Measurements from ENCODE around the gene CYP11A1.

The CYP11A1 gene

GRCh38 chr15:74352393-74352910 lies 15.0 kb downstream of the CYP11A1 start:
- in situ Hi-C loops (cut with HindIII; ENCODE audit: low sequenced_read_pairs) = no loop called here
- TF ChIP-seq CTCF (IDR thresholded peaks at IDR 0.05; ENCODE audit: low read depth, low read length) = no peak
- DNase-seq (ENCODE audit: low read depth, low spot score) = no peak
- no peak overlapping the region for H3K4me3 ChIP-seq (ENCODE audit: low read depth, low read length)

GRCh38 chr15:74351670-74352069 lies 15.8 kb downstream of the CYP11A1 start:
- no peak for DNase-seq (ENCODE audit: low read depth, low spot score)
- no peak for TF ChIP-seq CTCF (IDR thresholded peaks at IDR 0.05; ENCODE audit: low read depth, low read length)
- in situ Hi-C loops (cut with HindIII; ENCODE audit: low sequenced_read_pairs) = no loop called here
- no peak overlapping the region for H3K4me3 ChIP-seq (ENCODE audit: low read depth, low read length)

- no peak for TF ChIP-seq CTCF (IDR thresholded peaks at IDR 0.05; ENCODE audit: low read depth, low read length)
- no peak for DNase-seq (ENCODE audit: low read depth, low spot score)
- H3K4me3 ChIP-seq (ENCODE audit: low read depth, low read length) = no peak overlapping the region
- in situ Hi-C loops (cut with HindIII; ENCODE audit: low sequenced_read_pairs) = no loop called here
Observed at GRCh38 chr15:74350295-74351275, 16.9 kb downstream of the CYP11A1 start.

GRCh38 chr15:74349241-74349778 lies 18.1 kb downstream of the CYP11A1 start:
- TF ChIP-seq CTCF (IDR thresholded peaks at IDR 0.05; ENCODE audit: low read depth, low read length) = no peak
- no peak for DNase-seq (ENCODE audit: low read depth, low spot score)
- no peak overlapping the region for H3K4me3 ChIP-seq (ENCODE audit: low read depth, low read length)
- in situ Hi-C loops (cut with HindIII; ENCODE audit: low sequenced_read_pairs) = no loop called here

- in situ Hi-C loops (cut with HindIII; ENCODE audit: low sequenced_read_pairs) = no loop called here
- H3K4me3 ChIP-seq (ENCODE audit: low read depth, low read length) = no peak overlapping the region
- no peak for TF ChIP-seq CTCF (IDR thresholded peaks at IDR 0.05; ENCODE audit: low read depth, low read length)
- DNase-seq (ENCODE audit: low read depth, low spot score) = no peak
Observed at GRCh38 chr15:74347757-74348250, 19.6 kb downstream of the CYP11A1 start.

GRCh38 chr15:74345051-74345450 lies 22.4 kb downstream of the CYP11A1 start:
- peak; percentile 38 for DNase-seq (ENCODE audit: low read depth, low spot score)
- TF ChIP-seq CTCF (IDR thresholded peaks at IDR 0.05; ENCODE audit: low read depth, low read length) = no peak
- H3K4me3 ChIP-seq (ENCODE audit: low read depth, low read length) = no peak overlapping the region
- in situ Hi-C loops (cut with HindIII; ENCODE audit: low sequenced_read_pairs) = no loop called here
